ENCODE measurements around the gene PPFIBP2.

Gene PPFIBP2

DNA sequence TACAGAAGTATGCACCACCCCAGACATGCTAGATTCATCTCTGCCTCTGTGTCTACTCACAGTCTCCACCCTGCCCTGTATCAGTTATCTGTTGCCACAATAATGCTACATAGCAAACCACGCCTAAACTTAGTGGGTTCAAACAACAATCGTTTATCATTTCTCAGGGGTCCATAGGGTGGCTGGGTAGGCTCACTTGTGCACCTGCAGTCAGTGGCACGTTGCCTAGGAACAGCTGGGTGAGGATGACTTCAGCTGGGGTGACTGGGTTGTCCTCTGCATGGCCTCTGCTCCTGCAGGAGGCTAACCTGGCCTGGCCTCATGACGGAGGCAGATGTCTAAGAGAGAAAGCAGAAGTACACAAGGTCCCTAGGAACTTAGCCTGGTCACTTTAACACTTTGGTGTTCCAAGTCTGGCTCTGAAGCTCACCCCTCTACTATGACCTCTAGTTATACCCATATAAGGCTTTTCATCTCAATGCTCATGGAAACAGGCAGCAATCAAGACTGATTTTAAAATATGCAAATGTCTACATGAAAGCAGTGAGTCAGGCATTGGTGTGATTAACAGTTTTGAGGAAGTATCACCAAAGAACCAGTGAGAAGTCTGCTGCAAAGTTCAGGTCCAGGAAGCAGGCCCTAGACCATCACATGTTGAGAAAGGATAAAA lies 17.8 kb upstream of the PPFIBP2 start:
- Histone ChIP-seq H2AFZ (no peak overlapping the region), H3K36me3 (ENCODE audit: control insufficient read depth, insufficient read depth, low read length) (no peaks in the 10 kb centered on the region), H3K27me3 (ENCODE audit: control insufficient read depth, insufficient read depth, low read length) (no peaks in the 10 kb centered on the region), H3K4me3 (ENCODE audit: low read depth, low read length) (no peak overlapping the region), H3K9me3 (ENCODE audit: control insufficient read depth, low read length) (no peaks in the 10 kb centered on the region), H3K9ac (no peak overlapping the region), H3K4me1 (peaks cover 11% of the 10 kb centered on the region), H3K4me2 (ENCODE audit: low read length) (no peak overlapping the region), H3K79me2 (no peaks in the 10 kb centered on the region), H3K27ac (no peak overlapping the region)
- TF ChIP-seq, protein P1, sequence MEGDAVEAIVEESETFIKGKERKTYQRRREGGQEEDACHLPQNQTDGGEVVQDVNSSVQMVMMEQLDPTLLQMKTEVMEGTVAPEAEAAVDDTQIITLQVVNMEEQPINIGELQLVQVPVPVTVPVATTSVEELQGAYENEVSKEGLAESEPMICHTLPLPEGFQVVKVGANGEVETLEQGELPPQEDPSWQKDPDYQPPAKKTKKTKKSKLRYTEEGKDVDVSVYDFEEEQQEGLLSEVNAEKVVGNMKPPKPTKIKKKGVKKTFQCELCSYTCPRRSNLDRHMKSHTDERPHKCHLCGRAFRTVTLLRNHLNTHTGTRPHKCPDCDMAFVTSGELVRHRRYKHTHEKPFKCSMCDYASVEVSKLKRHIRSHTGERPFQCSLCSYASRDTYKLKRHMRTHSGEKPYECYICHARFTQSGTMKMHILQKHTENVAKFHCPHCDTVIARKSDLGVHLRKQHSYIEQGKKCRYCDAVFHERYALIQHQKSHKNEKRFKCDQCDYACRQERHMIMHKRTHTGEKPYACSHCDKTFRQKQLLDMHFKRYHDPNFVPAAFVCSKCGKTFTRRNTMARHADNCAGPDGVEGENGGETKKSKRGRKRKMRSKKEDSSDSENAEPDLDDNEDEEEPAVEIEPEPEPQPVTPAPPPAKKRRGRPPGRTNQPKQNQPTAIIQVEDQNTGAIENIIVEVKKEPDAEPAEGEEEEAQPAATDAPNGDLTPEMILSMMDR (IDR thresholded peaks at IDR 0.05), result no peak

DNA sequence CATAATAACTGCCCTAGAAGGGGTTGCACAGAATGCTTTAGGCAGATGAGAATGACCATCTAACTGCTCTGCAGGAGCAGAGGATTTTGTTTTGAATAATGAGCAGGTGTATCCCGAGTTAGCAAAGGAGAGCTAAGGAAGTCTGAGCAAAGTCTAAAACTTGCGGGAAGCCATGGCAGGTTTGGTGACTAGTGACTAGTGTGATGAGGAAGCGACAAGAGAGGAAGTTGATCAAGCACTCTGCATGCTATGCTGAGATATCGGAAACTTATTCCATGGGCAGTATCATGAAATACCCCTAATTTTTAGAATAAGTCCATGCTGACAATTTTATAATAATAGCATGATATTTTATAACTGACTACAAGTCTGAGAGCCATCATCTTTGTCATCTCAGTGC lies 15.6 kb upstream of the PPFIBP2 start:
- peaks cover 4% of the 10 kb centered on the region for H3K4me1 ChIP-seq
- no peak overlapping the region for H3K4me2 ChIP-seq (ENCODE audit: low read length)
- no peak overlapping the region for H3K27ac ChIP-seq
- H3K79me2 ChIP-seq, result no peaks in the 10 kb centered on the region
- no peak overlapping the region for H3K4me3 ChIP-seq (ENCODE audit: low read depth, low read length)
- no peaks in the 10 kb centered on the region for H3K27me3 ChIP-seq (ENCODE audit: control insufficient read depth, insufficient read depth, low read length)
- no peaks in the 10 kb centered on the region for H3K36me3 ChIP-seq (ENCODE audit: control insufficient read depth, insufficient read depth, low read length)
- no peaks in the 10 kb centered on the region for H3K9me3 ChIP-seq (ENCODE audit: control insufficient read depth, low read length)
- H2AFZ ChIP-seq, result no peak overlapping the region
- TF ChIP-seq, protein P1 (IDR thresholded peaks at IDR 0.05), result no peak
- H3K9ac ChIP-seq, result no peak overlapping the region

DNA sequence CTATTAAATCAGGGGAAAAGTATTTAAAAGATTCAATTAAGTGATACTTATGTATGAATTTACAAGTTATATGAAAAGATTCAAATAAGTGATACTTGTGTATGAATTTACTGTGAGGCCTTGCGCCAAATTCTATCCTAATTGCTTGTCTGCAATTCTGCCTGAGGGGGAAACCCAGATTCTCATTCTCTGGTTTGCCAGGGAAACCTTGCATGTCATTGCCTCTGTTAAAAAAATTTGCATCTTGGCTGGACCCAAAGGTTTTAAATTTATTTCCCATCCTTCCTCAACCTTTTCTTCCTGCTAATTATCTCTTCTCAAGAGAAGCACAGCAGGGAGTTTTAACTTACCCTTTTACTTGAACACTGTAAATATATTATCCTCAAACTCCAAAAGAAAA lies 14.7 kb upstream of the PPFIBP2 start:
- Histone ChIP-seq H3K4me3 (ENCODE audit: low read depth, low read length) (no peak overlapping the region), H3K27me3 (ENCODE audit: control insufficient read depth, insufficient read depth, low read length) (no peaks in the 10 kb centered on the region), H3K4me1 (no peaks in the 10 kb centered on the region), H3K9me3 (ENCODE audit: control insufficient read depth, low read length) (no peaks in the 10 kb centered on the region), H3K9ac (no peak overlapping the region), H3K79me2 (no peaks in the 10 kb centered on the region), H3K36me3 (ENCODE audit: control insufficient read depth, insufficient read depth, low read length) (no peaks in the 10 kb centered on the region), H2AFZ (no peak overlapping the region), H3K4me2 (ENCODE audit: low read length) (no peak overlapping the region), H3K27ac (no peak overlapping the region)
- TF ChIP-seq, protein P1 (IDR thresholded peaks at IDR 0.05), result no peak

DNA sequence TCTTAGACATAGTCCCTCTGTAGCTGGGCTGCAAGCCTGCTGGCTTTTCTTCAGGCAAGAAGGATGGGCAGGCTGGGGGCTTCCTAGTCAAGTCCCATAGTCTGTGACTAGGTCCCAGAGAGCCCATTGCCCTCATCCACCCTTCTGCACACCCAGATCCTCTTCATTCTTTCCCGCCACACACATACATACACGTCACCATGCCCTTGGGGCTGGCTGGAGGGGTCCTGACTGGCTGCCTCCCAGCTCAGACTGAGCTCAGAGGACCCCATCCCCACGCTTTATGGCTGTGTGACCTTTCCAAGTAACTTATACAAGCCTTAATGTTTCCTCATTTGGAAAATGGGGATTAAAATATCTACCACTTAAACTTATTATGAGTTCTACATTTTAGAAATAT lies 13.5 kb upstream of the PPFIBP2 start:
- TF ChIP-seq, protein P1 (IDR thresholded peaks at IDR 0.05), result no peak
- peaks cover 1% of the 10 kb centered on the region for H3K79me2 ChIP-seq
- H3K4me3 ChIP-seq (ENCODE audit: low read depth, low read length), result no peak overlapping the region
- no peak overlapping the region for H3K9ac ChIP-seq
- no peaks in the 10 kb centered on the region for H3K4me1 ChIP-seq
- H2AFZ ChIP-seq, result no peak overlapping the region
- no peaks in the 10 kb centered on the region for H3K36me3 ChIP-seq (ENCODE audit: control insufficient read depth, insufficient read depth, low read length)
- no peak overlapping the region for H3K27ac ChIP-seq
- no peaks in the 10 kb centered on the region for H3K9me3 ChIP-seq (ENCODE audit: control insufficient read depth, low read length)
- H3K4me2 ChIP-seq (ENCODE audit: low read length), result no peak overlapping the region
- H3K27me3 ChIP-seq (ENCODE audit: control insufficient read depth, insufficient read depth, low read length), result no peaks in the 10 kb centered on the region

DNA sequence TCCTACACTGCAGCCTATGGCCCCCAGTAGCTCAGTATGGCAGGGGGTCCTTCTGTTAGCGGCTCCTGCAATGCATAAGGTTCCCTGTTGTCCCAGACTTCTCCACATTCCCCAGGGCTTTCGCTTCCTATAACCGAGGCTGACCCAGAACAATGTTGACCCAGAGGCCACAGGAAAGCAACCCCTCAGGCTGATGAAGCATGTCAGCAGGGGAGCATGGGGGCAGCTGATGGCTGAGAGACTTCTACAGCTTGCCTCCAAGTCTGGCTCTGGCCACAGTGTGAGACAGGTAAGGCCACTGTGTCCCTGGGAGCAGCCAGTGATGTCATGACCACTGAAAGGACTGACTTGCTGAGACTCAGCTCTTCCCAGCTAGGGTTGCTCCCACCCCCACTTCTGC lies 12.5 kb upstream of the PPFIBP2 start:
- Histone ChIP-seq H3K27me3 (ENCODE audit: control insufficient read depth, insufficient read depth, low read length) (no peaks in the 10 kb centered on the region), H3K27ac (no peak overlapping the region), H3K4me1 (no peaks in the 10 kb centered on the region), H3K79me2 (peaks cover 3% of the 10 kb centered on the region), H3K36me3 (ENCODE audit: control insufficient read depth, insufficient read depth, low read length) (no peaks in the 10 kb centered on the region), H3K9me3 (ENCODE audit: control insufficient read depth, low read length) (no peaks in the 10 kb centered on the region), H3K9ac (no peak overlapping the region), H3K4me3 (ENCODE audit: low read depth, low read length) (no peak overlapping the region), H3K4me2 (ENCODE audit: low read length) (no peak overlapping the region), H2AFZ (no peak overlapping the region)
- TF ChIP-seq, protein P1 (IDR thresholded peaks at IDR 0.05), result no peak
